H9 (cell line): ENCODE measurements around the gene MKRN3. TPM values are rescaled to one million over a fixed set of nuclear protein-coding genes. Genes with fewer than 3 reads are reported as not detected.

Experiments
- DNase-seq: peaks from one replicate; pipeline ENCODE4 v3.0.0-alpha.2; 2017
- H2AFZ ChIP-seq: one replicate; pipeline ENCODE4 v1.6.1; 2013; ENCODE audit warnings: mild to moderate bottlenecking, low read length, control low read depth, moderate library complexity
- H2AK5ac ChIP-seq: 2 replicates; pipeline ENCODE4 v1.6.1; 2013; ENCODE audit warnings: low read length, control low read depth, mixed read lengths; ENCODE audit not compliant: insufficient read length
- H2BK120ac ChIP-seq: one replicate; pipeline ENCODE4 v1.6.1; 2013; ENCODE audit warnings: low read depth, mild to moderate bottlenecking, low read length, control low read depth, inconsistent platforms; ENCODE audit not compliant: poor library complexity, severe bottlenecking
- H2BK12ac ChIP-seq: 2 replicates; pipeline ENCODE4 v1.6.1; 2013; ENCODE audit warnings: low read length, control low read depth, mixed read lengths, low read depth; ENCODE audit not compliant: insufficient read length
- H2BK15ac ChIP-seq: 2 replicates; pipeline ENCODE4 v1.6.1; 2013; ENCODE audit warnings: low read depth, low read length, control low read depth
- H2BK20ac ChIP-seq: one replicate; pipeline ENCODE4 v1.6.1; 2013; ENCODE audit warnings: low read depth, mild to moderate bottlenecking, low read length, control low read depth, inconsistent platforms; ENCODE audit not compliant: poor library complexity, severe bottlenecking
- H2BK5ac ChIP-seq: 2 replicates; pipeline ENCODE4 v1.6.1; 2013; ENCODE audit warnings: low read length, control low read depth, mixed read lengths; ENCODE audit not compliant: insufficient read length
- H3K14ac ChIP-seq: 2 replicates; pipeline ENCODE4 v1.6.1; 2013; ENCODE audit warnings: low read length, control low read depth; ENCODE audit not compliant: insufficient read depth
- H3K18ac ChIP-seq: 2 replicates; pipeline ENCODE4 v1.6.1; 2013; ENCODE audit warnings: low read depth, mild to moderate bottlenecking, mixed read lengths, low read length, control low read depth; ENCODE audit not compliant: insufficient read length
- H3K23ac ChIP-seq: 2 replicates; pipeline ENCODE4 v1.6.1; 2013; ENCODE audit warnings: low read length, control low read depth, mixed read lengths, low read depth; ENCODE audit not compliant: insufficient read length
- H3K23me2 ChIP-seq: 2 replicates; pipeline ENCODE4 v1.6.1; 2013; ENCODE audit warnings: low read depth, mild to moderate bottlenecking, mixed read lengths, low read length, control low read depth; ENCODE audit not compliant: insufficient read length, poor library complexity, severe bottlenecking
- H3K27ac ChIP-seq: 2 replicates; pipeline ENCODE4 v1.5.1; 2013; ENCODE audit warnings: low read length, control low read depth, mixed read lengths, low read depth; ENCODE audit not compliant: insufficient read length
- H3K27me3 ChIP-seq: 2 replicates; pipeline ENCODE4 v1.6.1; 2013; ENCODE audit warnings: low read length, control low read depth, inconsistent platforms; ENCODE audit not compliant: insufficient read depth
- H3K4ac ChIP-seq: 2 replicates; pipeline ENCODE4 v1.6.1; 2013; ENCODE audit warnings: low read depth, mild to moderate bottlenecking, control low read depth, inconsistent platforms, low read length, moderate library complexity
- H3K4me1 ChIP-seq: 2 replicates; pipeline ENCODE4 v1.6.1; 2013; ENCODE audit warnings: low read length, control low read depth, inconsistent platforms; ENCODE audit not compliant: insufficient read depth
- H3K4me2 ChIP-seq: 2 replicates; pipeline ENCODE4 v1.6.1; 2013; ENCODE audit warnings: low read length, control low read depth, mixed read lengths; ENCODE audit not compliant: insufficient read length, insufficient read depth
- H3K56ac ChIP-seq: 2 replicates; pipeline ENCODE4 v1.6.1; 2013; ENCODE audit warnings: low read depth, mild to moderate bottlenecking, mixed read lengths, low read length, control low read depth; ENCODE audit not compliant: insufficient read length
- H3K79me1 ChIP-seq: 2 replicates; pipeline ENCODE4 v1.6.1; 2013; ENCODE audit warnings: low read depth, mild to moderate bottlenecking, moderate library complexity, low read length, control low read depth, inconsistent platforms; ENCODE audit not compliant: insufficient read depth, poor library complexity, severe bottlenecking
- H3K79me2 ChIP-seq: 2 replicates; pipeline ENCODE4 v1.6.1; 2013; ENCODE audit warnings: low read length, control low read depth, inconsistent platforms; ENCODE audit not compliant: insufficient read depth
- H3K9ac ChIP-seq: 2 replicates; pipeline ENCODE4 v1.6.1; 2013; ENCODE audit warnings: low read length, control low read depth, mixed read lengths; ENCODE audit not compliant: insufficient read length; ENCODE audit errors: extremely low read depth
- H3K9me3 ChIP-seq: one replicate; pipeline ENCODE4 v1.6.1; 2013; ENCODE audit warnings: low read depth, low read length, inconsistent platforms; ENCODE audit not compliant: control insufficient read depth
- H3T11ph ChIP-seq: one replicate; pipeline ENCODE4 v1.6.1; 2013; ENCODE audit warnings: mild to moderate bottlenecking, low read length, control low read depth, inconsistent platforms
- H4K20me1 ChIP-seq: one replicate; pipeline ENCODE4 v1.6.1; 2013; ENCODE audit not compliant: control insufficient read depth, insufficient read length, insufficient read depth
- H4K5ac ChIP-seq: 2 replicates; pipeline ENCODE4 v1.6.1; 2013; ENCODE audit warnings: low read depth, mild to moderate bottlenecking, mixed read lengths, low read length, control low read depth; ENCODE audit not compliant: insufficient read length
- H4K8ac ChIP-seq: replicated peaks from 2 replicates; pipeline ENCODE4 v1.6.1; 2013; ENCODE audit warnings: low read length, control low read depth, mixed read lengths, low read depth; ENCODE audit not compliant: insufficient read length
- H4K91ac ChIP-seq: 2 replicates; pipeline ENCODE4 v1.6.1; 2013; ENCODE audit warnings: low read depth, mild to moderate bottlenecking, moderate library complexity, mixed read lengths, low read length, control low read depth; ENCODE audit not compliant: insufficient read length
- H3K27ac Mint-ChIP-seq, 3 experiments: 2 replicates in 2 of 3; 3 replicates in 1 of 3; pipeline ENCODE4 v1.8.0; 2020 to 2021; ENCODE audit warnings: mixed read lengths in 3 of 3, mild to moderate bottlenecking in 1 of 3, moderate library complexity in 1 of 3
- H3K27me3 Mint-ChIP-seq: 2 replicates; pipeline ENCODE4 v1.8.0; 2021; ENCODE audit warnings: low read depth, mild to moderate bottlenecking, moderate library complexity, mixed read lengths
- H3K36me3 Mint-ChIP-seq, 3 experiments: 2 replicates in 2 of 3; 3 replicates in 1 of 3; pipeline ENCODE4 v1.8.0; 2020 to 2021; ENCODE audit warnings: low read depth in 3 of 3, mixed read lengths in 3 of 3; ENCODE audit not compliant: insufficient read depth in 1 of 3
- H3K4me1 Mint-ChIP-seq, 2 experiments: 2 replicates each; pipeline ENCODE4 v1.8.0; 2020; ENCODE audit warnings: mixed read lengths in 2 of 2
- H3K4me3 Mint-ChIP-seq, 2 experiments: 2 replicates in 1 of 2; 3 replicates in 1 of 2; pipeline ENCODE4 v1.8.0; 2020 to 2021; ENCODE audit warnings: mild to moderate bottlenecking in 2 of 2, mixed read lengths in 2 of 2, moderate library complexity in 1 of 2
- H3K9me3 Mint-ChIP-seq, 2 experiments: 2 replicates in 1 of 2; 3 replicates in 1 of 2; pipeline ENCODE4 v1.8.0; 2020; ENCODE audit warnings: mild to moderate bottlenecking in 2 of 2, mixed read lengths in 2 of 2, moderate library complexity in 1 of 2
- WGBS: extraction: QIAGEN DNeasy Blood & Tissue Kit; methylation state at CpG from one replicate; pipeline ENCODE4 v1.1.7; 2013; ENCODE audit warnings: missing lambda C conversion rate, low lambda C conversion rate, mixed read lengths; ENCODE audit not compliant: insufficient read length; ENCODE audit errors: extremely low coverage; 5-methylcytosine and 5-hydroxymethylcytosine counted together
- total RNA-seq: library from RNA; stranded (reverse); gene quantifications from 2 replicates; pipeline ENCODE4 v1.2.1, GENCODE V29; 2021
- TF ChIP-seq, protein P1 (sequence below): fragments of 200-600 bp; sonication (generic); conservative IDR thresholded peaks from 3 replicates; pipeline ENCODE4 v1.8.0; 2021; ENCODE audit warnings: antibody characterized with exemption, mild to moderate bottlenecking

The MKRN3 gene
- total RNA-seq, 1 experiment from 2014 or later, result not detected

DNA sequence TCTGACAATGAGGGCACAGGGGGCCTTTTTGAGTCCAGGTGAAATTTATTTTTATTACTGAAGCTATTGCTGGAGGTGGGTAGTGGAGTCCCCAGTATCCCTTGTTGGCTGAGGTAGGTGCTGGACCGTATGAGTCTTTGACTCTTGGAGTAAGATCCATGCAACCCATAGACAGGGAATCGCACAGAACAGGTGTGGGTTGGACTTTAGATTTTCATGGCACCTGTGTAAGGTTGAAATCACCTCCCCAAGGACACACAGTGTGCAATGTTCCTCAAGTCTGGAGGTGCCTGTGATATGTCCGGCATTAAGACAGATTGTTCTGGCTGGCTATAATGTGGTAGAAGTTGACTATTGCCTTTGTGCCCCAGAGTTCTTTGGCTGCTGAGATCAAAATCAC lies 23.5 kb downstream of the MKRN3 start:
- Mint-ChIP-seq H3K4me1 (no peaks in the 10 kb centered on the region), H3K27ac (no peak overlapping the region), H3K36me3 (no peaks in the 10 kb centered on the region; a peak in 1 of 7 replicates), H3K27me3 (peaks cover 2% of the 10 kb centered on the region), H3K4me3 (no peak overlapping the region), H3K9me3 (peaks cover 53 to 55% of the 10 kb centered on the region in 2 experiments)
- Histone ChIP-seq H3K27ac (no peak overlapping the region), H2BK20ac (no peak overlapping the region), H4K8ac (no peak overlapping the region), H3T11ph (no peak overlapping the region), H3K9me3 (peaks cover 52% of the 10 kb centered on the region), H4K20me1 (no peaks in the 10 kb centered on the region), H3K4ac (no peak overlapping the region), H3K9ac (no peak overlapping the region), H3K4me2 (no peak overlapping the region), H3K56ac (no peak overlapping the region), H3K79me2 (no peaks in the 10 kb centered on the region), H3K18ac (no peak overlapping the region), H3K14ac (no peak overlapping the region), H3K23me2 (no peaks in the 10 kb centered on the region), H3K27me3 (no peaks in the 10 kb centered on the region), H3K79me1 (no peaks in the 10 kb centered on the region), H2AK5ac (no peak overlapping the region), H3K4me1 (no peaks in the 10 kb centered on the region), H4K91ac (no peak overlapping the region), H4K5ac (no peak overlapping the region), H2AFZ (no peak overlapping the region), H3K23ac (no peak overlapping the region), H2BK120ac (no peak overlapping the region), H2BK15ac (no peak overlapping the region), H2BK12ac (no peak overlapping the region), H2BK5ac (no peak overlapping the region)
- TF ChIP-seq, protein P1, sequence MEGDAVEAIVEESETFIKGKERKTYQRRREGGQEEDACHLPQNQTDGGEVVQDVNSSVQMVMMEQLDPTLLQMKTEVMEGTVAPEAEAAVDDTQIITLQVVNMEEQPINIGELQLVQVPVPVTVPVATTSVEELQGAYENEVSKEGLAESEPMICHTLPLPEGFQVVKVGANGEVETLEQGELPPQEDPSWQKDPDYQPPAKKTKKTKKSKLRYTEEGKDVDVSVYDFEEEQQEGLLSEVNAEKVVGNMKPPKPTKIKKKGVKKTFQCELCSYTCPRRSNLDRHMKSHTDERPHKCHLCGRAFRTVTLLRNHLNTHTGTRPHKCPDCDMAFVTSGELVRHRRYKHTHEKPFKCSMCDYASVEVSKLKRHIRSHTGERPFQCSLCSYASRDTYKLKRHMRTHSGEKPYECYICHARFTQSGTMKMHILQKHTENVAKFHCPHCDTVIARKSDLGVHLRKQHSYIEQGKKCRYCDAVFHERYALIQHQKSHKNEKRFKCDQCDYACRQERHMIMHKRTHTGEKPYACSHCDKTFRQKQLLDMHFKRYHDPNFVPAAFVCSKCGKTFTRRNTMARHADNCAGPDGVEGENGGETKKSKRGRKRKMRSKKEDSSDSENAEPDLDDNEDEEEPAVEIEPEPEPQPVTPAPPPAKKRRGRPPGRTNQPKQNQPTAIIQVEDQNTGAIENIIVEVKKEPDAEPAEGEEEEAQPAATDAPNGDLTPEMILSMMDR, result no peak
- DNase-seq, result no peak
- WGBS, result no CpG with 5 or more reads among the region's 3 CpGs
